Measurements from ENCODE around the gene SBK2. TPM values are rescaled to one million over a fixed set of nuclear protein-coding genes. Genes with fewer than 3 reads are reported as not detected.
"Not testable (repeated sequence)": the region's sequence is repeated elsewhere in the genome, so short reads cannot be mapped to it uniquely, and the experiment has no call there.

SBK2 gene
- total and polyA plus RNA-seq, 2 donors: not detected

- Histone ChIP-seq H3K9me3 (ENCODE audit: control insufficient read depth in 2 of 2, insufficient read depth in 1 of 2, low read length in 1 of 2) (peaks cover 0 to 17% of the 10 kb centered on the region in 2 donors), H3K27ac (ENCODE audit: low read depth in 1 of 2, low read length in 1 of 2) (no peak overlapping the region), H3K4me1 (ENCODE audit: control insufficient read depth in 2 of 2, insufficient read depth in 2 of 2, low read length in 2 of 2) (peaks cover 3 to 27% of the 10 kb centered on the region in 2 donors), H3K27me3 (ENCODE audit: control insufficient read depth in 2 of 2, insufficient read depth in 1 of 2, low read length in 1 of 2) (peaks cover 0 to 18% of the 10 kb centered on the region in 2 donors), H3K36me3 (ENCODE audit: control insufficient read depth in 2 of 2, insufficient read depth in 2 of 2, low read length in 1 of 2) (peaks cover 8 to 25% of the 10 kb centered on the region in 2 donors), H3K4me3 (ENCODE audit: low read length in 2 of 2) (no peak overlapping the region)
- 94% methylated on average over 13 of the region's 13 CpGs for WGBS
- no peak for DNase-seq (ENCODE audit: low read depth in 6 of 9, low spot score in 9 of 9)
Observed at GRCh38 chr19:55497763-55498162, 39.2 kb downstream of the SBK2 start.

- H3K4me3 ChIP-seq (ENCODE audit: low read length in 2 of 2); DNase-seq (ENCODE audit: low read depth in 6 of 9, low spot score in 9 of 9); H3K27ac ChIP-seq (ENCODE audit: low read depth in 1 of 2, low read length in 1 of 2): not testable (repeated sequence)
- WGBS: 90% methylated on average over 10 of the region's 10 CpGs
- peaks cover 13 to 37% of the 10 kb centered on the region in 2 donors for H3K4me1 ChIP-seq (ENCODE audit: control insufficient read depth in 2 of 2, insufficient read depth in 2 of 2, low read length in 2 of 2)
- peaks cover 0 to 16% of the 10 kb centered on the region in 2 donors for H3K9me3 ChIP-seq (ENCODE audit: control insufficient read depth in 2 of 2, insufficient read depth in 1 of 2, low read length in 1 of 2)
- H3K36me3 ChIP-seq (ENCODE audit: control insufficient read depth in 2 of 2, insufficient read depth in 2 of 2, low read length in 1 of 2): peaks cover 8 to 24% of the 10 kb centered on the region in 2 donors
- H3K27me3 ChIP-seq (ENCODE audit: control insufficient read depth in 2 of 2, insufficient read depth in 1 of 2, low read length in 1 of 2): peaks cover 0 to 21% of the 10 kb centered on the region in 2 donors
Observed at GRCh38 chr19:55496820-55497219, 40.1 kb downstream of the SBK2 start.

GRCh38 chr19:55495646-55496349, 41.1 kb downstream of the SBK2 start:
- Histone ChIP-seq H3K9me3 (ENCODE audit: control insufficient read depth in 2 of 2, insufficient read depth in 1 of 2, low read length in 1 of 2) (peaks cover 0 to 6% of the 10 kb centered on the region in 2 donors), H3K4me1 (ENCODE audit: control insufficient read depth in 2 of 2, insufficient read depth in 2 of 2, low read length in 2 of 2) (peaks cover 15 to 45% of the 10 kb centered on the region in 2 donors), H3K36me3 (ENCODE audit: control insufficient read depth in 2 of 2, insufficient read depth in 2 of 2, low read length in 1 of 2) (peaks cover 8 to 14% of the 10 kb centered on the region in 2 donors), H3K27me3 (ENCODE audit: control insufficient read depth in 2 of 2, insufficient read depth in 1 of 2, low read length in 1 of 2) (peaks cover 0 to 27% of the 10 kb centered on the region in 2 donors), H3K4me3 (ENCODE audit: low read length in 2 of 2) (no peak overlapping the region), H3K27ac (ENCODE audit: low read depth in 1 of 2, low read length in 1 of 2) (no peak overlapping the region)
- WGBS: 95% methylated on average over 11 of the region's 11 CpGs
- DNase-seq (ENCODE audit: low read depth in 6 of 9, low spot score in 9 of 9): no peak

GRCh38 chr19:55494172-55494761, 42.7 kb downstream of the SBK2 start:
- H3K9me3 ChIP-seq (ENCODE audit: control insufficient read depth in 2 of 2, insufficient read depth in 1 of 2, low read length in 1 of 2): no peaks in the 10 kb centered on the region
- H3K36me3 ChIP-seq (ENCODE audit: control insufficient read depth in 2 of 2, insufficient read depth in 2 of 2, low read length in 1 of 2): peaks cover 0 to 5% of the 10 kb centered on the region in 2 donors
- WGBS: 55% methylated on average over 22 of the region's 22 CpGs
- DNase-seq (ENCODE audit: low read depth in 6 of 9, low spot score in 9 of 9): peak in 1 of 9 donors; percentile 33
- H3K27ac ChIP-seq (ENCODE audit: low read depth in 1 of 2, low read length in 1 of 2): no peak overlapping the region
- peaks cover 18 to 49% of the 10 kb centered on the region in 2 donors for H3K4me1 ChIP-seq (ENCODE audit: control insufficient read depth in 2 of 2, insufficient read depth in 2 of 2, low read length in 2 of 2)
- peaks cover 0 to 34% of the 10 kb centered on the region in 2 donors for H3K27me3 ChIP-seq (ENCODE audit: control insufficient read depth in 2 of 2, insufficient read depth in 1 of 2, low read length in 1 of 2)
- no peak overlapping the region for H3K4me3 ChIP-seq (ENCODE audit: low read length in 2 of 2)

- no peak for DNase-seq (ENCODE audit: low read depth in 6 of 9, low spot score in 9 of 9)
Observed at GRCh38 chr19:55493645-55494171, 43.2 kb downstream of the SBK2 start.

GRCh38 chr19:55493052-55493644, 43.8 kb downstream of the SBK2 start:
- Histone ChIP-seq H3K36me3 (ENCODE audit: control insufficient read depth in 2 of 2, insufficient read depth in 2 of 2, low read length in 1 of 2) (no peaks in the 10 kb centered on the region), H3K4me3 (ENCODE audit: low read length in 2 of 2) (no peak overlapping the region), H3K9me3 (ENCODE audit: control insufficient read depth in 2 of 2, insufficient read depth in 1 of 2, low read length in 1 of 2) (no peaks in the 10 kb centered on the region), H3K27me3 (ENCODE audit: control insufficient read depth in 2 of 2, insufficient read depth in 1 of 2, low read length in 1 of 2) (peaks cover 0 to 34% of the 10 kb centered on the region in 2 donors), H3K4me1 (ENCODE audit: control insufficient read depth in 2 of 2, insufficient read depth in 2 of 2, low read length in 2 of 2) (peaks cover 19 to 47% of the 10 kb centered on the region in 2 donors), H3K27ac (ENCODE audit: low read depth in 1 of 2, low read length in 1 of 2) (no peak overlapping the region)
- no peak for DNase-seq (ENCODE audit: low read depth in 6 of 9, low spot score in 9 of 9)
- WGBS: 76% methylated on average over 18 of the region's 18 CpGs

More at GRCh38 chr19:55493645-55494171, 43.2 kb downstream of the SBK2 start:
- Histone ChIP-seq H3K9me3 (ENCODE audit: control insufficient read depth in 2 of 2, insufficient read depth in 1 of 2, low read length in 1 of 2) (no peaks in the 10 kb centered on the region), H3K4me3 (ENCODE audit: low read length in 2 of 2) (no peak overlapping the region), H3K27me3 (ENCODE audit: control insufficient read depth in 2 of 2, insufficient read depth in 1 of 2, low read length in 1 of 2) (peaks cover 0 to 34% of the 10 kb centered on the region in 2 donors), H3K36me3 (ENCODE audit: control insufficient read depth in 2 of 2, insufficient read depth in 2 of 2, low read length in 1 of 2) (no peaks in the 10 kb centered on the region), H3K27ac (ENCODE audit: low read depth in 1 of 2, low read length in 1 of 2) (no peak overlapping the region), H3K4me1 (ENCODE audit: control insufficient read depth in 2 of 2, insufficient read depth in 2 of 2, low read length in 2 of 2) (peaks cover 19 to 49% of the 10 kb centered on the region in 2 donors)
- 67% methylated on average over 38 of the region's 38 CpGs for WGBS

GRCh38 chr19:55492362-55492944, 44.5 kb downstream of the SBK2 start:
- peak overlapping the region in 1 of 2 donors; percentile 60 for H3K27ac ChIP-seq (ENCODE audit: low read depth in 1 of 2, low read length in 1 of 2)
- peaks cover 0 to 34% of the 10 kb centered on the region in 2 donors for H3K27me3 ChIP-seq (ENCODE audit: control insufficient read depth in 2 of 2, insufficient read depth in 1 of 2, low read length in 1 of 2)
- no peak overlapping the region for H3K4me3 ChIP-seq (ENCODE audit: low read length in 2 of 2)
- peaks cover 0 to 2% of the 10 kb centered on the region in 2 donors for H3K9me3 ChIP-seq (ENCODE audit: control insufficient read depth in 2 of 2, insufficient read depth in 1 of 2, low read length in 1 of 2)
- H3K36me3 ChIP-seq (ENCODE audit: control insufficient read depth in 2 of 2, insufficient read depth in 2 of 2, low read length in 1 of 2): peaks cover 0 to 1% of the 10 kb centered on the region in 2 donors
- peaks cover 25 to 51% of the 10 kb centered on the region in 2 donors for H3K4me1 ChIP-seq (ENCODE audit: control insufficient read depth in 2 of 2, insufficient read depth in 2 of 2, low read length in 2 of 2)
- WGBS: 59% methylated on average over 12 of the region's 12 CpGs
- DNase-seq (ENCODE audit: low read depth in 6 of 9, low spot score in 9 of 9): peak in 1 of 9 donors; percentile 48

- Histone ChIP-seq H3K4me1 (ENCODE audit: control insufficient read depth in 2 of 2, insufficient read depth in 2 of 2, low read length in 2 of 2) (peaks cover 32 to 58% of the 10 kb centered on the region in 2 donors), H3K27ac (ENCODE audit: low read depth in 1 of 2, low read length in 1 of 2) (peak overlapping the region in 1 of 2 donors; percentile 60), H3K36me3 (ENCODE audit: control insufficient read depth in 2 of 2, insufficient read depth in 2 of 2, low read length in 1 of 2) (peaks cover 4 to 8% of the 10 kb centered on the region in 2 donors), H3K4me3 (ENCODE audit: low read length in 2 of 2) (no peak overlapping the region), H3K27me3 (ENCODE audit: control insufficient read depth in 2 of 2, insufficient read depth in 1 of 2, low read length in 1 of 2) (peaks cover 0 to 34% of the 10 kb centered on the region in 2 donors), H3K9me3 (ENCODE audit: control insufficient read depth in 2 of 2, insufficient read depth in 1 of 2, low read length in 1 of 2) (peaks cover 0 to 8% of the 10 kb centered on the region in 2 donors)
- 86% methylated on average over 24 of the region's 24 CpGs for WGBS
- DNase-seq (ENCODE audit: low read depth in 6 of 9, low spot score in 9 of 9): no peak
Observed at GRCh38 chr19:55491546-55492360, 45.2 kb downstream of the SBK2 start.

Data from thymus (tissue), 11 donors.